Activated effector memory CD4-positive, alpha-beta T cell treated with anti-CD3 and anti-CD28 coated beads, Interleukin-2, amount 50 U/mL, for 16 hours (primary cell): ENCODE measurements around the gene NTHL1.

ENCODE experiments used
- DNase-seq: peaks from one replicate; pipeline ENCODE4 v3.0.0-alpha.2; 2020

The NTHL1 gene

GRCh38 chr16:2062801-2063200 lies 15.2 kb upstream of the NTHL1 start:
- DNase-seq = no peak

DNA sequence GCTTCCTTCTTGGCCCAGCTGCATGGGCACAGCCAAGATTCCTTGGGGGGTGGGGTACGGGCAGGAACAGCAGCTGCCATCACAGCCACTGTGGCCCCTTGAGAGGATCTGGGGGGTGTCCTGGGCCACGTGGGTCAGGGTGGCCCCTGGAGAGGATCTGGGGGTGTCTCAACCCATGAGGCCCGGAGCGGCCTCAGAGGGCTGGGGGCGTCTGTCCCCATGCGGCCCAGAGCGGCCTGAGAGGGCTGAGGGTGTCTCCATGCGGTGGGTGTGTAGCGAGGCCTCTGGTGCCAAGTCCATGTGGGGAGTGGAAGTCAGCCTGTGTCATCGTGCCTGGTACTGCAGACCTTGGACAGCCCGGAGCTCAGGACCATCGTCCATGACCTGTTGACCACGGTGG lies 13.9 kb upstream of the NTHL1 start:
- DNase-seq = no peak

GRCh38 chr16:2061023-2061422 lies 13.4 kb upstream of the NTHL1 start:
- DNase-seq = no peak

GRCh38 chr16:2060346-2060745 lies 12.7 kb upstream of the NTHL1 start:
- no peak for DNase-seq

- DNase-seq = no peak
These were observed 11.2 kb upstream of the NTHL1 start for GRCh38 chr16:2058872-2059271.

DNA sequence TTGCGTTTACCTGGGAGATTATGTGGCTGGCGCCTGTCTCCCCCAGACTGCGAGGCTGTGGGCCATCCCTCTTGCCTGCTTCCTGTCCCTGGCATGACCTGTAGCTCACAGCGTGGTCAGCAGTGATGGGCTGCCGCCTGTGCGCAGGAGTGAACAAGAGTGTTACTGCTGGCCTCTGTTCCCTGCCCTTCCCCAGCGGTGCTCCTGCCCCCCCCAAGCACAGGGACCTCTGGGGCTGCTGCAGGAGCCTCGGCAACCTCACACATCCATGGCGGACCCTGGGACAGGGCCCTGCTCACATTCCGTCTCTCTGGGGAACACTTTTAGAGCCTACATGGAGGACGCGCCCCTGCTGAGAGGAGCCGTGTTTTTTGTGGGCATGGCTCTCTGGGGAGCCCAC lies 10.8 kb upstream of the NTHL1 start:
- DNase-seq = no peak

DNA sequence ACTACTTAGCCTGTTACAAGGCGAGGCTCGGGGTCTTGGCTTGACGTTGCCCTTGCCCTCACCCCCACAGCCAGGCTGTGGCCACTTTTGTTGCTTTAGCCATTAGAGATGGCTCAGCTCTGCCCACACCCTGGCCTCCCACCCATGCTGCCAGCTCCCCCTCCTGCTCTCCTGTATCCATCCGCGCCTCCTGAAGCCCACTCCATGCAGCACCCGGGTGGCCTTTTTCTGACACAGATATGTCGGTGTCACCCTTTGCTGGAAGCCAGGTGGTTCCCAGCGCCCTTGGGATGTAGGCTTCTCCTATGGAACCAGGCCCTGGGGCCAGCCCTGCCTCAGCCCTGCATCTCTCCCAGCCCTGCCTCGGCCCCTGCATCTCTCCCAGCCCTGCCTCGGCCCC lies 9.8 kb upstream of the NTHL1 start:
- DNase-seq = no peak

- DNase-seq = no peak
These were observed 9.2 kb upstream of the NTHL1 start for GRCh38 chr16:2056681-2057407.

GRCh38 chr16:2056077-2056476 lies 8.4 kb upstream of the NTHL1 start:
- no peak for DNase-seq

GRCh38 chr16:2054543-2055245 lies 7.1 kb upstream of the NTHL1 start:
- DNase-seq = no peak

GRCh38 chr16:2053897-2054296 lies 6.3 kb upstream of the NTHL1 start:
- no peak for DNase-seq

DNA sequence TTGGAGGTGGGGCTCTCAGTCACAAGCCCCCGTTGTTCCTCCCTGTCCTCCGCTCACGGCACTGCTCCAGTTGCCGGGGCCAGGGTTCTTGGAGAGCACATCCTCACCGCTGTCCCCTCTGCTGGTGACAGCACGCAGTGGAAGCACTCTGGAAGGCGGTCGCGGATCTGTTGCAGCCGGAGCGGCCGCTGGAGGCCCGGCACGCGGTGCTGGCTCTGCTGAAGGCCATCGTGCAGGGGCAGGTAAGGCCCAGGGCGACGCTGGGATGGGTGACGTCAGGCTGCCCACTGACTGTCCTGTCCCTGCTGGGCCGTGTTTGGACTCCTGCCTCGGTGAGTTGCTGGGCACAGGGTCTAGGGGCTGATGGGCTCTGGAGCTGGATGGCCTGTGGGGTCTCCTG lies 5.6 kb upstream of the NTHL1 start:
- DNase-seq = no peak

DNA sequence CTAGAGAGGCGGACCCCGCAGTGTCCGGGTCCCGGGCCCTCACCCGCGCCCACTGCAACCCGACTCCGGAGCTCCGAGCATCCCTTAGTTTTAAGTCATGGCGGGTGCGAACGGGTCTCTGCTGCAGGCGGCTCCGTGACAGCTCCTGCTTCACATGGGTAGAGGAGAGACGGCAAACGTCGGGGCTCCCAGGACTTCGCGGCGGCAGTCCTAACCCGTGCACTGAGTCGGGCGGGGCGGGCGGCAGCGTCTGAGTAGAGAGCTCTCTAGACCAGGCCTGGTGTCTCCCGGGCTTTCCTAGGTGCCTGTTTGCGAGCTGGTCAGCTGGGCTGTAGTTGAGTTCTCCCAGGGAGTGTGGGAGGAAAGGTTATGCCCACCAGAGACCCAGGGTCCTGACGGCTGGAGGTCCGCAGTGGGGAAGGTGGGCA lies 496 bp upstream of the NTHL1 start:
- no peak for DNase-seq

DNA sequence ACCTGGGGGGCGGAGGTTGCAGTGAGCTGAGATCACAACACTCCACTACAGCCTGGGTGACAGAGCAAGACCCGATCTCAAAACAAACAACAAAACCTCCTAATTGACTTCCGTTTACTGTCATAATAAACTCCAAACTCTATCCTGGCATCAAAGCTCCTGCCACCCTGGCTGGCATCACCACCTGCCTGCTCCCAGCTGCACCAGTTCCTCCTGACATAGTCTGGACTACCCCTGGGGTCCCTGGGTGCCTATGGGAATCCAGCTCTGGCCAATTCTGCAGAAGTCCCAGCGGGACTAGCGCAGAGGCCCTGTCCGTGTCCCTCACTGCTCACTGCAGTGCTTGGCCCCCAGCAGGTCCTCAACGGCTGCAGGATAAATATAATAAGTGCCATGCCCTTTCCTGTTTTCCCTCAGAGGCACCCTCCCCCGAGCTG lies 723 bp downstream of the NTHL1 start:
- no peak for DNase-seq

- DNase-seq = no peak
These were observed 1.4 kb downstream of the NTHL1 start for GRCh38 chr16:2045965-2046892.

- no peak for DNase-seq
These were observed 3.1 kb downstream of the NTHL1 start for GRCh38 chr16:2044541-2044940.

DNA sequence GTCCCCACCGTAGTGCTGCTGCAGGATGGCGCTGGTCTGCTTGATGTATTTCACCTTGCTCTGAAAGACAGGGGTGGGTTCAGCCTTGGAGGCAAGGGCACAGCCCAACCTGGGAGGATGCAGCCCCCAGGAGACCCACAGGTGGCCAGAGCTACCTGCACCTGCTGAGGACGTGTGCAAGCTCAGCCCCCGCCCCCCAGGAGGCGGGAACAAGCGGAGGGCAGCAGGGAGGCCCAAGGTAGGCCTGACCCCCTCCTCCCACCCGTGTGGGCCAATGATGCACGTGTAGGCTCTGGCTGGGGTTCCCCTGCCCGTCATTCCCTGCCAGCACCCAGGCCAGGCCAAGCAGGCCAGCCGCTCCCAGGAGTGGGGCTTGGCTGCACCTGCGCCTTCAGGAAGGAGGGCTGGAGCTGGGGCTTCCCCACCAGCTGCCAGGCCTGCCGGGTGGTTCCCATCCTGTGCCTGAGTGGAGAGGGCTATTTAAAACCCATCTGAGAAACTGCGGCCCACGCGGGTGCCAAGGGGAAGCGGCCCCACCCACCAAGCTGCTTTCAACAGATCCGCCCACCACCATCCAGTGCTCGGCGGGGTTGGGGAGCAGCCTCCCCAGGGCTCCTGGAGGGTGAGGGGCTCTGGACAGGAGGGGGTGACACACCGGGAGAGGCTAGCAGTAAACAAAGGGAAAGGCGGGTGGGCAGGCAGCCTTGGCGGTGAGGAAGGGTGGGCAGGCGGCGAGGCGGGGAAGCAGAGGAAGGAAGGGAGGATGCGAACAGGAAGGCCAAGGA lies 3.8 kb downstream of the NTHL1 start:
- DNase-seq = no peak

DNA sequence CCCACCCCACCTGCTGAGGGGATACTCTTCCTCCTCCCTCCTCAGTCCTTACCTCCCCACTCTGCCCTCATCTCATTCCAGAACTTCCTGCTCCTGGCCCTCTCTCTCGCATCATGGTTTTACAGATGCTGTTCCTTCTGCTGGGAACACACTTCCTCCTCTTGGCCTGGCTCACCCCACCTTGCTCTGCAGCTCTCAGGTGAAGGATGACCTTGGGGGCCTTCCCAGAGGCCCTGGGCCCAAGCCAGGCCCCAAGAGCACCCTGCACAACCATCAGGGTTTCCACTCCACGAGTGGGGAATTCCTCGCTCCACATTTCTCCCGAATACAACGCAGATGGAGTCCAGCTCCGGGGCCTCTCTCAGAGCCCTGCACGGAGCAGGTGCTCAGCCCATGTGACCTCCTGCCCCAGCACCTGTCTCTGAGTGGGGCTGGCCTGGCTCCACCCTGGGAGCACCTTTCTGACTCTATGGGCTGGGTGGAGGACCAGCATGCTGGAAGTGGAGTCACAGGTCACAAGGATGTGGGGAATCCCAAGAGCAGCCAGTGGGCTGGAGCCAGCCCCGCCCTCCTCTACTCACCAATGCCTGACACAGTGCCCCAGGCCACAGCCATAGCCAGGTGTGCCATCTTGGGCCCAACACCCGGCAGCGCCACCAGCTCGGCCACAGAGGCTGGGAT lies 4.5 kb downstream of the NTHL1 start:
- no peak for DNase-seq

GRCh38 chr16:2042171-2042985 lies 5.3 kb downstream of the NTHL1 start:
- no peak for DNase-seq

DNA sequence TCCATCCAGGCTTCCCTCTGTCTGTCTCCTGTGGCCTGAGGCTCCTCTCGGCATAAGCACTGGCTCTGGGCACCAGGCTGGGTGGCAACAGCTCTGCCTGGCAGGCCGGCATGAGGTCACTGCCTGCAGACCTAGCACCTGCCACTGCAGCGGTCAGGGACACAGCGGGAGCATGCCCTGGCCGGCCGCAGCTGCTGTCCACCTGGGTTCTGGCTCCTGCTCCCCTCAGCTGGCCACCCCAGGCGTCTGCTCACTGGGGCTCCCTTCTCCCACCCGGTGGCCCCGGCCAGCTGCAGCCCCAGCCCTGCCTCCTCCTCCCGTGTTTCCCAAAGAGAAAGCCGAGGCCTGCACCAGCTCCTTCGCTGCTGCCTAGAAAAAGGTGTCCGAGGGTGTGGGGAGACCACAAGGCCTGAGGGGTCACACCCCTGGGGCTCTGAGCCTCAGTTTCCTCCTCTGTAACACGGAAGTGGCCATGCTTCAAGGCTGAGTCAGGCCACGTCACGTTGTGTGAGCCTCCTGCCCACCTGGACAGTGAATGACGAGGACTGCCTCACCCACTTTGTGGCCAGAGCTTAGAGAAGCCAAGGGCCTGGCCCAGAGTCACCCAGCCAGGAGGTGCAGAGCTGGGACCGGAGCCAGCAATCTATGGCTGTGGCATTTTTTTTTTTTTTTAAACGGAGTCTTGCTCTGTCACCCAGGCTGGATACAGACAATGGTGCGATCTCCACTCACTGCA lies 6.7 kb downstream of the NTHL1 start:
- no peak for DNase-seq
